ENCODE results near the gene TECPR2. TPM values are rescaled to one million over a fixed set of nuclear protein-coding genes. Genes with fewer than 3 reads are reported as not detected.

The TECPR2 gene
- total and polyA plus RNA-seq, 2 of the 13 experiments (the other 11 are each of a cell fraction or from before 2014, with no cell fraction given), result 3.5 to 5.7 TPM

- TF ChIP-seq DMAP1 (CRISPR knock-in tag; IDR thresholded peaks at IDR 0.05), result peak; percentile 75
- peak; percentile 44; the same call in 1 of the 2 replicates for TF ChIP-seq SALL1 (CRISPR knock-in tag; IDR thresholded peaks at IDR 0.05)
- TF ChIP-seq FOSL2 (CRISPR knock-in tag; IDR thresholded peaks at IDR 0.05), result 0 out of 2 replicates have a peak, but pooled peaks have one; percentile 16
- peak; percentile 49; the same call in 1 of the 2 replicates for TF ChIP-seq HNF1B (CRISPR knock-in tag; IDR thresholded peaks at IDR 0.05)
- TF ChIP-seq ZNF687 (CRISPR knock-in tag; IDR thresholded peaks at IDR 0.05), result peak; percentile 82
- TF ChIP-seq ISX (CRISPR knock-in tag; conservative IDR thresholded peaks at IDR 0.05), result no peak
- no peak for TF ChIP-seq ZNF704 (CRISPR knock-in tag; IDR thresholded peaks at IDR 0.05; ENCODE audit: borderline replicate concordance)
- TF ChIP-seq ZNF382 (CRISPR knock-in tag; IDR thresholded peaks at IDR 0.05; ENCODE audit: borderline replicate concordance), result no peak
- 0 out of 2 replicates have a peak, but pooled peaks have one; percentile 9 for TF ChIP-seq ZHX2 (IDR thresholded peaks at IDR 0.05; ENCODE audit: low read depth)
- TF ChIP-seq ZHX2 (CRISPR knock-in tag; IDR thresholded peaks at IDR 0.05; ENCODE audit: borderline replicate concordance), result no peak
- no peak for TF ChIP-seq ZFP37 (CRISPR knock-in tag; IDR thresholded peaks at IDR 0.05; ENCODE audit: borderline replicate concordance)
- peak; percentile 88 for TF ChIP-seq THAP11 (CRISPR knock-in tag; IDR thresholded peaks at IDR 0.05)
Observed at GRCh38 chr14:102362545-102363181, at the start of gene TECPR2, which contains the start of gene CINP (continued).
